Measurements from ENCODE around the gene RYR3.
"Not testable (repeated sequence)": the region's sequence is repeated elsewhere in the genome, so short reads cannot be mapped to it uniquely, and the experiment has no call there.

Gene RYR3

DNA sequence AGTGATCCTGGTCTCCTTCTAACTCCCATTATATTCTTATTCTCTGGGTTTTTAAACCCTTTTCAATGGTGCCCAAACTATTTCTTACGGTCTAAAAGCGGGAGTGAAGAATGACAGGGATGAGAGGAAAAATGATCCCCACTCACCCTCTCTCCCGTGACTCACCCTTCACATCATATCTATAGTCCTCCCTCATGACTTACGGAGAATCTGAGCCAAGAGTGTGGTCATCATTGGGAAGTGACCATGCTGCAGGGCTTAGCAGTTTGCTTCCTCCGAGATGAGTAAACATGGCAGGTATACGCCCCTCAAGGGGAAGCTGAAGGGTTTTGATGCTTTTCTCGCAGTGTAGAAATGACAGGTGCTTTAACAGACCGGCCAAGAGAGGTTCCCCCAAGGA, 274.0 kb downstream of the RYR3 start:
- DNase-seq = no peak
- TF ChIP-seq, protein P1, sequence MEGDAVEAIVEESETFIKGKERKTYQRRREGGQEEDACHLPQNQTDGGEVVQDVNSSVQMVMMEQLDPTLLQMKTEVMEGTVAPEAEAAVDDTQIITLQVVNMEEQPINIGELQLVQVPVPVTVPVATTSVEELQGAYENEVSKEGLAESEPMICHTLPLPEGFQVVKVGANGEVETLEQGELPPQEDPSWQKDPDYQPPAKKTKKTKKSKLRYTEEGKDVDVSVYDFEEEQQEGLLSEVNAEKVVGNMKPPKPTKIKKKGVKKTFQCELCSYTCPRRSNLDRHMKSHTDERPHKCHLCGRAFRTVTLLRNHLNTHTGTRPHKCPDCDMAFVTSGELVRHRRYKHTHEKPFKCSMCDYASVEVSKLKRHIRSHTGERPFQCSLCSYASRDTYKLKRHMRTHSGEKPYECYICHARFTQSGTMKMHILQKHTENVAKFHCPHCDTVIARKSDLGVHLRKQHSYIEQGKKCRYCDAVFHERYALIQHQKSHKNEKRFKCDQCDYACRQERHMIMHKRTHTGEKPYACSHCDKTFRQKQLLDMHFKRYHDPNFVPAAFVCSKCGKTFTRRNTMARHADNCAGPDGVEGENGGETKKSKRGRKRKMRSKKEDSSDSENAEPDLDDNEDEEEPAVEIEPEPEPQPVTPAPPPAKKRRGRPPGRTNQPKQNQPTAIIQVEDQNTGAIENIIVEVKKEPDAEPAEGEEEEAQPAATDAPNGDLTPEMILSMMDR (IDR thresholded peaks at IDR 0.05; ENCODE audit: low read depth, low read length) = no peak
- Histone ChIP-seq H3K9me3 (no peaks in the 10 kb centered on the region), H3K27me3 (no peaks in the 10 kb centered on the region), H3K4me3 (ENCODE audit: low read depth, low read length) (no peak overlapping the region), H3K4me1 (no peaks in the 10 kb centered on the region), H3K36me3 (no peaks in the 10 kb centered on the region)

DNA sequence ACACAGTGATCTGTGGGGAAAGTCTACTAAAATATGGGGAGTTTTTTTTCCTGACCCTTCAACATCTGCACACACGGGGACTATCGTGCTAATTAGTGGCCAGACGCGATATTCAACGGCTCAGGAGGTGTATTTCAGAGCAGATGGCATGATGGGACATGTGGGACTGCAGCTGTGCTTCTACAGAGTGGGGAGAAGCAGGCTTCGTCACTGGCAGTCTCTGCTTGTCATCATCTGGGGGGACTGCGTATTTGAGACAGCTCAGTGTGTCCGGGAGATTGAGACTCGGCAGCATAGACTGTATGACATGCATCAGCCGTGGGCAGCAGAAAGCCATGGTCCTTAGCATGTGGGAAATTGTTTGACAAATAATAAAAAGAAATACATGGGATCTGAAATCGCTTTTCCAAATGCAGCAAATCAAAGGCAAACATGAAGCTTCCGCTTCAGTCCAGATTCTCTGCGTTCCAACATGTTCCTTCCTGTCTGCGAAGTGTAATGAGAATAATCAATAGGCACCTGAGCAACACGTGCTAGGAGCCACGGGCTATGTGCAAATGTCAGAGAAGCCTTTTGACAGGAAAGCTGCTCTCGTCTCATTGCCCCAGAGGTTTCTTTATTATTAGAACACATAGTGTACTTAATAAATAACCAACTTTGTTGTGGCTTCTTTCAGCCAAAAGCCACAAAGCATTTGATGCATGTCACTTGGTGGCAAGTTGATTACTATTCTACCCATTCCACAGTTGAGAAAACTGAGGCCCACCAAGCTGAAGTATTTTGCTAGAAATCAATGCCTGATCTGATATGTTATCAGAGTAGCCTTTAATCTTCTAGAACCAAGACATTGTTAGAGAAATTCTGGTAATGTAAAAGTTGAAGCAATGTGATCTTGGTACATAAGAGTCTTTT, 276.3 kb downstream of the RYR3 start:
- Histone ChIP-seq H3K4me3 (ENCODE audit: low read depth, low read length) (no peak overlapping the region), H3K9me3 (no peaks in the 10 kb centered on the region)
- DNase-seq = no peak

DNA sequence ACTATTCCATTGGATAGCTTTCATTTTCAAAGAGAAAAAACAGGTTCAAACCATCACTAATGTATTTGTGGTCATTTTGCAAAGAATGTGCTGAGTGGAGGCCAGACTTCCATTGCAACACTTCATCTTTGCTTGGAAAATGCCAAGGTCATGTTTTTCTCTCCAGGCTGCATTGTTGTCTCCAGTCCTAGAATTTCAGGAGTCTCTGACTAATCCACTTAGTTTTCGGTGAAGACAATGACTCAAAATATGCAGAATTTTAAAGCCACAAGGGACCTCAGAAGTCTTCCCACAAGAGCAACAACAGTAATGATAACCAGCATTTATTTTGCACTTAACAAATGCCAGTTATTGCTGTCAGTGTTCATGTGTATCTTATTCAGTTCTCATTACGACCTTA, 277.0 kb downstream of the RYR3 start:
- TF ChIP-seq, protein P1 (IDR thresholded peaks at IDR 0.05; ENCODE audit: low read depth, low read length) = no peak
- no peaks in the 10 kb centered on the region for H3K9me3 ChIP-seq
- H3K4me3 ChIP-seq (ENCODE audit: low read depth, low read length) = no peak overlapping the region
- H3K27me3 ChIP-seq = no peaks in the 10 kb centered on the region
- H3K4me1 ChIP-seq = no peaks in the 10 kb centered on the region
- no peaks in the 10 kb centered on the region for H3K36me3 ChIP-seq
- no peak for DNase-seq

More for the DNA sequence above, 276.3 kb downstream of the RYR3 start:
- TF ChIP-seq, protein P1 (IDR thresholded peaks at IDR 0.05; ENCODE audit: low read depth, low read length) = no peak
- no peaks in the 10 kb centered on the region for H3K4me1 ChIP-seq
- no peaks in the 10 kb centered on the region for H3K27me3 ChIP-seq
- H3K36me3 ChIP-seq = no peaks in the 10 kb centered on the region

DNA sequence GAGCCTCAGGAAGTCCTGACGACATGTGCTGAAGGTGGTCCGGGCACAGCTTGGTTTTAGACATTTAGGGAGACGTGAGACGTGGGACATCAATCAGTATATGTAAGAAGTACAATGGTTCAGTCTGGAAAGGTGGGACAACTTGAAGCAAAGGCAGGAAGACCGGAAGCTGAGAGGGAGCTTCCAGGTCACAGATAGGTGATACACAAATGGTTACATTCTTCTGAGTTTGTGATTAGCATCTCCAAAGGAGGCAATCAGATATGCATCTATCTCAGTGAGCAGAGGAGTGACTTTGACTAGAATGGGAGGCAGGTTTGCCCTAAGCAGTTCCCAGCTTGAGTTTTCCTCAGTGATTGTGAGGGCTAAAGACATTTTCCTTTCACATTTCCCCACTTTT, 282.1 kb downstream of the RYR3 start:
- peaks cover 5% of the 10 kb centered on the region; the same call in 1 of the 2 replicates for H3K27me3 ChIP-seq
- H3K36me3 ChIP-seq = no peaks in the 10 kb centered on the region
- no peak for DNase-seq
- no peak overlapping the region for H3K4me3 ChIP-seq (ENCODE audit: low read depth, low read length)
- no peaks in the 10 kb centered on the region for H3K9me3 ChIP-seq
- TF ChIP-seq, protein P1 (IDR thresholded peaks at IDR 0.05; ENCODE audit: low read depth, low read length) = no peak
- no peaks in the 10 kb centered on the region for H3K4me1 ChIP-seq

DNA sequence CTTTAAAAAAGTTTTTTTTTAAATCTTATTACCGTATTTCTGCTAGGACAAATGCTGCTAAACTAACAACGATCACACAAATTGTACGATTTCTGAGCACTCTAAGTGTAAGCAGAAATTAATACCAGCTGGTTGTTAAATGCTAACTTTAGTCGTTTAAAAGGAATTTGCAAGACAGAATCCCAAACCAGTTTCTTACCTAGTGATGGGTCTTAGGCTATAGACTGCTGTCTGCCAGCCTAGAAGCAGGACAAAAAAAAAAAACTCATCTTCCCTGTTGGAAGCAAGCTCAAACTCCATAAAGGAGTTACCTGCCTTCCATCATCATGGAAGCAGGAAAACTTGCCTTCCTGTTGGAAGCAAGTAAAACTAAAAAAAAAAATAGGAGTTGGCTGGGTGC, 287.6 kb downstream of the RYR3 start:
- H3K9me3 ChIP-seq; H3K27me3 ChIP-seq; H3K4me3 ChIP-seq (ENCODE audit: low read depth, low read length); H3K36me3 ChIP-seq; H3K4me1 ChIP-seq; DNase-seq: not testable (repeated sequence)

DNA sequence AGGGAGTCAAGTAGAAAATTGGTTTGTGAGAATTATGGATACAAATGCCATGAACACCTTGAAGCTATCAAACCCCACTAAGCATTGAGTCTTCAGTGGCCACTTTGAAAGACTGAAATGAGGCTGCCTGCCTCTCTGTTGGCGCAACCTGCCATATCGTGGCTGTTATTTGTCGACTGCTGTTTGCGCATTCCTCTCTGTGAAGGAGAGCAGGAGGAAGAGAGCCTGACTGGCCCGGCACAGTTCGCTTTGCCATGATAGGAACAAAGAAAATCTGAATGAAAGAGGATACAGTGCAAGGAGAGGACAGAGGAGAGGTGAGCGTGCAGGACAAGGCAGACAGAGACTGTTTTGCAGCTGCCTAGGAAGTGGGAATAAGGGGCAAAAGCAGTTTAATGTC, 289.4 kb downstream of the RYR3 start:
- Histone ChIP-seq H3K27me3 (no peaks in the 10 kb centered on the region), H3K9me3 (no peaks in the 10 kb centered on the region), H3K4me1 (no peaks in the 10 kb centered on the region), H3K4me3 (ENCODE audit: low read depth, low read length) (no peak overlapping the region), H3K36me3 (no peaks in the 10 kb centered on the region)
- no peak for DNase-seq
- TF ChIP-seq, protein P1 (IDR thresholded peaks at IDR 0.05; ENCODE audit: low read depth, low read length) = no peak
